K562 (cell line): ENCODE results near the gene SEMA5A. TPM values are rescaled to one million over a fixed set of nuclear protein-coding genes. Genes with fewer than 3 reads are reported as not detected.

Experiments used
- ATAC-seq: fragments of 200-7000 bp; cut with Tn5 transposase; 3 replicates; pipeline ENCODE4 v1.9.1; 2020; ENCODE audit warnings: moderate library complexity
- BruUV-seq: library from RNA; stranded (reverse); fragments of 400-500 nt; replicated peaks from 2 replicates; lab custom pipeline; 2021; lab: Mats Ljungman, UMichigan
- CTCF ChIA-PET: fragments of 300-600 bp; formaldehyde crosslinking; extraction: SDS; loops from one replicate; lab custom pipeline; 2021; ENCODE audit warnings: low intra/inter-chr PET ratio; lab: Yijun Ruan, JAX
- POLR2A ChIA-PET: fragments of 300-600, 350-650 bp; sonication (Branson Sonifier 250); formaldehyde crosslinking; extraction: SDS; loops from one replicate; lab custom pipeline; 2021; ENCODE audit warnings: antibody characterized with exemption, inconsistent platforms; lab: Yijun Ruan, JAX
- DNase-seq, 4 experiments: peaks; one replicate each; pipeline versions ENCODE4 v3.0.0 to v3.0.0-alpha.2; 2011 to 2018; ENCODE audit warnings: low spot score in 3 of 4, mixed read lengths in 3 of 4; ENCODE audit errors: extremely low read depth in 1 of 4
- FAIRE-seq: peaks from 2 replicates; lab custom pipeline; 2011; peaks lifted over from hg19 to GRCh38; lab: Jason Lieb, UNC
- H2AFZ ChIP-seq: 2 replicates; pipeline ENCODE4 v1.6.0; 2011; ENCODE audit warnings: low read depth, low read length, control low read depth, inconsistent platforms
- H3K27ac ChIP-seq: fragments of 200-600 bp; 3 replicates; pipeline ENCODE4 v1.8.0; 2011; ENCODE audit warnings: low read depth, mild to moderate bottlenecking, control low read depth, inconsistent platforms, low read length, moderate library complexity, mixed read lengths; ENCODE audit errors: extremely low read depth
- H3K27me3 ChIP-seq, 2 experiments: fragments of 300-600 bp in 1 of 2; 2 replicates in 1 of 2; 3 replicates in 1 of 2; pipeline versions ENCODE4 v1.6.0 to v1.8.0; 2011; ENCODE audit warnings: inconsistent platforms in 2 of 2, low read length in 2 of 2, mild to moderate bottlenecking in 1 of 2, mixed read lengths in 1 of 2, moderate library complexity in 1 of 2; ENCODE audit not compliant: control insufficient read depth in 2 of 2, insufficient read depth in 2 of 2
- H3K36me3 ChIP-seq: fragments of 300-600 bp; 3 replicates; pipeline ENCODE4 v1.8.0; 2011; ENCODE audit warnings: mild to moderate bottlenecking, low read length, inconsistent platforms; ENCODE audit not compliant: control insufficient read depth, insufficient read depth
- H3K4me1 ChIP-seq, 2 experiments: fragments of 200-600 bp in 1 of 2; replicated peaks in 1 of 2; 2 replicates in 1 of 2; 3 replicates in 1 of 2; pipeline versions ENCODE4 v1.5.1 to v1.8.0; 2011; ENCODE audit warnings: inconsistent platforms in 2 of 2, low read length in 2 of 2, mild to moderate bottlenecking in 1 of 2, mixed read lengths in 1 of 2, moderate library complexity in 1 of 2; ENCODE audit not compliant: control insufficient read depth in 2 of 2, insufficient read depth in 2 of 2
- H3K4me2 ChIP-seq: 2 replicates; pipeline ENCODE4 v1.6.1; 2011; ENCODE audit warnings: low read length, control low read depth, inconsistent platforms, mixed read lengths; ENCODE audit not compliant: insufficient read depth
- H3K4me3 ChIP-seq: fragments of 200-600 bp; sonication (generic), shearing (Covaris generic); 2 replicates; pipeline ENCODE4 v1.5.1; 2016; ENCODE audit warnings: control low read depth, inconsistent platforms
- H3K79me2 ChIP-seq: fragments of 200-600 bp; 3 replicates; pipeline ENCODE4 v1.8.0; 2011; ENCODE audit warnings: low read length, inconsistent platforms; ENCODE audit not compliant: control insufficient read depth, insufficient read depth
- H3K9ac ChIP-seq, 2 experiments: 2 replicates each; pipeline versions ENCODE4 v1.6.0 to v1.6.1; 2011; ENCODE audit warnings: low read depth in 2 of 2, low read length in 2 of 2, control low read depth in 1 of 2, inconsistent platforms in 1 of 2, mild to moderate bottlenecking in 1 of 2, mixed read lengths in 1 of 2; ENCODE audit not compliant: insufficient read depth in 1 of 2
- H3K9me1 ChIP-seq: one replicate; pipeline ENCODE4 v1.6.0; 2011; ENCODE audit warnings: inconsistent platforms, mild to moderate bottlenecking, low read length, moderate library complexity; ENCODE audit not compliant: control insufficient read depth, insufficient read depth
- H3K9me3 ChIP-seq: replicated peaks from 2 replicates; pipeline ENCODE4 v1.5.1; 2011; ENCODE audit warnings: low read depth, low read length, inconsistent platforms; ENCODE audit not compliant: control insufficient read depth, insufficient read depth
- H4K20me1 ChIP-seq: replicated peaks from 2 replicates; pipeline ENCODE4 v1.6.1; 2011; ENCODE audit warnings: low read length, inconsistent platforms, mixed read lengths; ENCODE audit not compliant: control insufficient read depth, insufficient read depth
- E2F3 ChIP-seq: fragments of 250-450 bp; sonication (Bioruptor Pico); IDR thresholded peaks from 2 replicates; pipeline ENCODE4 v1.4.0; 2020; ENCODE audit warnings: mild to moderate bottlenecking
- EWSR1 ChIP-seq: fragments of 450-650 bp; IDR thresholded peaks from 2 replicates; pipeline ENCODE4 v1.6.1; 2018; ENCODE audit warnings: borderline replicate concordance, mild to moderate bottlenecking, low read depth, moderate library complexity; ENCODE audit not compliant: partially characterized antibody
- FOXJ2 ChIP-seq: fragments of 200-800 bp; sonication (Bioruptor generic); IDR thresholded peaks from 2 replicates; pipeline ENCODE4 v1.6.1; 2016; ENCODE audit warnings: missing genetic modification characterization, missing compliant biosample characterization
- MAFF ChIP-seq: IDR thresholded peaks from 2 replicates; pipeline ENCODE4 v1.6.1; 2012; ENCODE audit warnings: low read length, improper control_type of control experiment
- MTA1 ChIP-seq: fragments of 450-650 bp; IDR thresholded peaks from 2 replicates; pipeline ENCODE4 v1.6.1; 2017; ENCODE audit warnings: borderline replicate concordance
- NCOA4 ChIP-seq: fragments of 450-650 bp; IDR thresholded peaks from 2 replicates; pipeline ENCODE4 v1.6.1; 2018; ENCODE audit warnings: mild to moderate bottlenecking; ENCODE audit not compliant: partially characterized antibody
- POU5F1 ChIP-seq: fragments of 150-350 bp; IDR thresholded peaks from 2 replicates; pipeline ENCODE4 v1.6.1; 2014; ENCODE audit warnings: borderline replicate concordance, low read length, low read depth, mild to moderate bottlenecking; ENCODE audit not compliant: partially characterized antibody
- SETDB1 ChIP-seq: IDR thresholded peaks from one replicate; pipeline ENCODE4 v1.6.1; 2012; ENCODE audit warnings: low read length, control low read depth, inconsistent platforms
- ZNF354B ChIP-seq: fragments of 250-450 bp; sonication (Bioruptor Pico); IDR thresholded peaks from 2 replicates; pipeline ENCODE4 v1.4.0; 2020
- ZNF436 ChIP-seq: fragments of 250-450, 450-650 bp; sonication (Bioruptor Pico); formaldehyde crosslinking; IDR thresholded peaks from 2 replicates; pipeline ENCODE4 v1.7.0; 2020; ENCODE audit warnings: mild to moderate bottlenecking
- ZNF584 ChIP-seq: fragments of 200-800 bp; sonication (Bioruptor generic); IDR thresholded peaks from 2 replicates; pipeline ENCODE4 v1.6.1; 2016; ENCODE audit warnings: low read depth, mild to moderate bottlenecking, missing genetic modification characterization, missing compliant biosample characterization
- WGBS: fragments of 100-300 bp; shearing (Covaris generic); methylation state at CpG from one replicate; pipeline ENCODE4 v1.1.6; 2016; ENCODE audit warnings: low coverage, mixed read lengths; ENCODE audit not compliant: insufficient coverage; ENCODE audit errors: missing lambda C conversion rate; 5-methylcytosine and 5-hydroxymethylcytosine counted together
- in situ Hi-C: fragments of 300-500 bp; cut with MboI; formaldehyde crosslinking; loops from 4 replicates; pipeline ENCODE4 v1.15.0; 2018; ENCODE audit warnings: inconsistent platforms, mixed read lengths
- intact Hi-C: fragments of 100-400 bp; cut with micrococcal nuclease; formaldehyde crosslinking; loops from 2 replicates; pipeline ENCODE4 v1.14.2; 2022
- polyA plus RNA-seq, 8 experiments: library from polyadenylated mRNA; depleted of rRNA in 4 of 8; stranded (reverse) in 5 of 8; unstranded in 3 of 8; fragments of >200 nt; fragmentation: Nextera tagmentation in 2 of 8; fragmentation: Illumina TruSeq in 1 of 8; extraction: Ambion mirVana in 2 of 8; extraction: Trizol in 1 of 8; gene quantifications; 2 replicates each; pipeline versions ENCODE4 v1.2.1 to v1.2.3, GENCODE V29; 2011 to 2014; ENCODE audit warnings: inconsistent platforms in 1 of 8, missing spikeins in 1 of 8
- total RNA-seq, 7 experiments: library from RNA; depleted of rRNA in 6 of 7; stranded (reverse); fragments of >200 nt in 6 of 7; fragmentation: Illumina TruSeq in 2 of 7; extraction: Trizol in 2 of 7; gene quantifications; 2 replicates each; pipeline versions ENCODE4 v1.2.1 to v1.2.3, GENCODE V29; 2011 to 2021; ENCODE audit warnings: low replicate concordance in 1 of 7
- TF ChIP-seq, protein P1 (sequence below): fragments of 450-650 bp; IDR thresholded peaks from 2 replicates; pipeline ENCODE4 v1.6.1; 2016; ENCODE audit warnings: mild to moderate bottlenecking
- TF ChIP-seq, protein P2 (sequence below): fragments of 250-450 bp; sonication (Bioruptor Pico); IDR thresholded peaks from 2 replicates; pipeline ENCODE4 v1.8.0; 2021; ENCODE audit warnings: borderline replicate concordance, mild to moderate bottlenecking, moderate library complexity; ENCODE audit not compliant: poor library complexity, severe bottlenecking
- TF ChIP-seq, protein P3 (sequence below): fragments of 450-650 bp; IDR thresholded peaks from 2 replicates; pipeline ENCODE4 v1.6.1; 2016; ENCODE audit warnings: low read depth, mild to moderate bottlenecking, moderate library complexity
- TF ChIP-seq, protein P4 (sequence below): sonication (generic); formaldehyde crosslinking; IDR thresholded peaks from 2 replicates; pipeline ENCODE4 v1.8.0; 2022; ENCODE audit warnings: mild to moderate bottlenecking, missing genetic modification reagents
- TF ChIP-seq, protein P5 (sequence below): sonication (generic); formaldehyde crosslinking; IDR thresholded peaks from 2 replicates; pipeline ENCODE4 v1.8.1; 2023; ENCODE audit warnings: mild to moderate bottlenecking, missing genetic modification reagents

The SEMA5A gene
- total and polyA plus RNA-seq, 9 of the 15 experiments (the other 6 are each of a cell fraction or from before 2014, with no cell fraction given): 0.02 TPM; not detected in 8

DNA sequence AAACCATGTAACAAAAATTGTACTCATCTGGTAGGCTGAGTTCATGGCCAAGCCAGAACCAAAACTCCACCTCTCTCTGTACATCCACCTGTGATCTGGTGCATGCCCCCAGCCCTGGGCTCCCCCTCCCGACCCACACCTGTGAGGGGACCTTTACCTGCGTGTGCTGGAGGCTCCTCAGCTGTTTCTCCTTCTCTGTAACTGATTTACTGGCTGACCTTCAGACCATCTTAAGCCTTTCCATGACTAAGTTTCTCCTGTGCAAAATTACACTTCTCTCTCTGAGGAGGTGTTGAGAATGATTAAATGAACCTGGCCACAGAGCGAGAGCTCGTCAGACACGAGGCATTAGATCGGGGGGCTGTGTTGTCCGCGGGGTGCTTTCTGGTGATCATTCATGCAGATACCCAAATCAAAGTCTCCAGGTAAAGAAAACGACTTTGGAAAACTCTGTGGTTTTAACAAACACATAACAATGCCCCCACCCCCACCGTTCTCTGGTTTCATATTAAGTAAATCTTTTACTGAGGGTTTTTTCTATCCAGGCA lies 136.4 kb downstream of the SEMA5A start:
- no peaks in the 10 kb centered on the region for H3K27me3 ChIP-seq
- ChIA-PET POLR2A (no interaction called here), CTCF (no interaction called here)
- H3K36me3 ChIP-seq: no peaks in the 10 kb centered on the region
- no peak overlapping the region for H3K9ac ChIP-seq
- H3K4me3 ChIP-seq: no peak overlapping the region
- intact Hi-C loops: no loop called here
- no peak for ATAC-seq
- H2AFZ ChIP-seq: no peak overlapping the region
- H3K9me3 ChIP-seq: no peaks in the 10 kb centered on the region
- H3K79me2 ChIP-seq: no peaks in the 10 kb centered on the region
- BruUV-seq: no TSS peak
- TF ChIP-seq SETDB1 (no peak), NCOA4 (no peak), ZNF436 (CRISPR knock-in tag) (no peak), MAFF (no peak), E2F3 (CRISPR knock-in tag) (no peak), ZNF354B (no peak), MTA1 (no peak), ZNF584 (CRISPR knock-in tag) (no peak), POU5F1 (no peak), FOXJ2 (tag) (no peak), EWSR1 (no peak)
- TF ChIP-seq, protein P1, sequence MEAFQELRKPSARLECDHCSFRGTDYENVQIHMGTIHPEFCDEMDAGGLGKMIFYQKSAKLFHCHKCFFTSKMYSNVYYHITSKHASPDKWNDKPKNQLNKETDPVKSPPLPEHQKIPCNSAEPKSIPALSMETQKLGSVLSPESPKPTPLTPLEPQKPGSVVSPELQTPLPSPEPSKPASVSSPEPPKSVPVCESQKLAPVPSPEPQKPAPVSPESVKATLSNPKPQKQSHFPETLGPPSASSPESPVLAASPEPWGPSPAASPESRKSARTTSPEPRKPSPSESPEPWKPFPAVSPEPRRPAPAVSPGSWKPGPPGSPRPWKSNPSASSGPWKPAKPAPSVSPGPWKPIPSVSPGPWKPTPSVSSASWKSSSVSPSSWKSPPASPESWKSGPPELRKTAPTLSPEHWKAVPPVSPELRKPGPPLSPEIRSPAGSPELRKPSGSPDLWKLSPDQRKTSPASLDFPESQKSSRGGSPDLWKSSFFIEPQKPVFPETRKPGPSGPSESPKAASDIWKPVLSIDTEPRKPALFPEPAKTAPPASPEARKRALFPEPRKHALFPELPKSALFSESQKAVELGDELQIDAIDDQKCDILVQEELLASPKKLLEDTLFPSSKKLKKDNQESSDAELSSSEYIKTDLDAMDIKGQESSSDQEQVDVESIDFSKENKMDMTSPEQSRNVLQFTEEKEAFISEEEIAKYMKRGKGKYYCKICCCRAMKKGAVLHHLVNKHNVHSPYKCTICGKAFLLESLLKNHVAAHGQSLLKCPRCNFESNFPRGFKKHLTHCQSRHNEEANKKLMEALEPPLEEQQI: no peak
- TF ChIP-seq, protein P2, sequence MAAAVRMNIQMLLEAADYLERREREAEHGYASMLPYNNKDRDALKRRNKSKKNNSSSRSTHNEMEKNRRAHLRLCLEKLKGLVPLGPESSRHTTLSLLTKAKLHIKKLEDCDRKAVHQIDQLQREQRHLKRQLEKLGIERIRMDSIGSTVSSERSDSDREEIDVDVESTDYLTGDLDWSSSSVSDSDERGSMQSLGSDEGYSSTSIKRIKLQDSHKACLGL: no peak
- TF ChIP-seq, protein P3, sequence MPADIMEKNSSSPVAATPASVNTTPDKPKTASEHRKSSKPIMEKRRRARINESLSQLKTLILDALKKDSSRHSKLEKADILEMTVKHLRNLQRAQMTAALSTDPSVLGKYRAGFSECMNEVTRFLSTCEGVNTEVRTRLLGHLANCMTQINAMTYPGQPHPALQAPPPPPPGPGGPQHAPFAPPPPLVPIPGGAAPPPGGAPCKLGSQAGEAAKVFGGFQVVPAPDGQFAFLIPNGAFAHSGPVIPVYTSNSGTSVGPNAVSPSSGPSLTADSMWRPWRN: no peak
- TF ChIP-seq, protein P4, sequence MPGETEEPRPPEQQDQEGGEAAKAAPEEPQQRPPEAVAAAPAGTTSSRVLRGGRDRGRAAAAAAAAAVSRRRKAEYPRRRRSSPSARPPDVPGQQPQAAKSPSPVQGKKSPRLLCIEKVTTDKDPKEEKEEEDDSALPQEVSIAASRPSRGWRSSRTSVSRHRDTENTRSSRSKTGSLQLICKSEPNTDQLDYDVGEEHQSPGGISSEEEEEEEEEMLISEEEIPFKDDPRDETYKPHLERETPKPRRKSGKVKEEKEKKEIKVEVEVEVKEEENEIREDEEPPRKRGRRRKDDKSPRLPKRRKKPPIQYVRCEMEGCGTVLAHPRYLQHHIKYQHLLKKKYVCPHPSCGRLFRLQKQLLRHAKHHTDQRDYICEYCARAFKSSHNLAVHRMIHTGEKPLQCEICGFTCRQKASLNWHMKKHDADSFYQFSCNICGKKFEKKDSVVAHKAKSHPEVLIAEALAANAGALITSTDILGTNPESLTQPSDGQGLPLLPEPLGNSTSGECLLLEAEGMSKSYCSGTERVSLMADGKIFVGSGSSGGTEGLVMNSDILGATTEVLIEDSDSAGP: no peak
- TF ChIP-seq, protein P5, sequence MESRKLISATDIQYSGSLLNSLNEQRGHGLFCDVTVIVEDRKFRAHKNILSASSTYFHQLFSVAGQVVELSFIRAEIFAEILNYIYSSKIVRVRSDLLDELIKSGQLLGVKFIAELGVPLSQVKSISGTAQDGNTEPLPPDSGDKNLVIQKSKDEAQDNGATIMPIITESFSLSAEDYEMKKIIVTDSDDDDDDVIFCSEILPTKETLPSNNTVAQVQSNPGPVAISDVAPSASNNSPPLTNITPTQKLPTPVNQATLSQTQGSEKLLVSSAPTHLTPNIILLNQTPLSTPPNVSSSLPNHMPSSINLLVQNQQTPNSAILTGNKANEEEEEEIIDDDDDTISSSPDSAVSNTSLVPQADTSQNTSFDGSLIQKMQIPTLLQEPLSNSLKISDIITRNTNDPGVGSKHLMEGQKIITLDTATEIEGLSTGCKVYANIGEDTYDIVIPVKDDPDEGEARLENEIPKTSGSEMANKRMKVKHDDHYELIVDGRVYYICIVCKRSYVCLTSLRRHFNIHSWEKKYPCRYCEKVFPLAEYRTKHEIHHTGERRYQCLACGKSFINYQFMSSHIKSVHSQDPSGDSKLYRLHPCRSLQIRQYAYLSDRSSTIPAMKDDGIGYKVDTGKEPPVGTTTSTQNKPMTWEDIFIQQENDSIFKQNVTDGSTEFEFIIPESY (CRISPR knock-in tag): no peak
- no peak overlapping the region for H3K27ac ChIP-seq
- H3K4me2 ChIP-seq: no peak overlapping the region
- H4K20me1 ChIP-seq: no peaks in the 10 kb centered on the region
- under 1% methylated on average over 10 of the region's 10 CpGs for WGBS
- H3K4me1 ChIP-seq: no peaks in the 10 kb centered on the region
- in situ Hi-C loops: no loop called here
- no peaks in the 10 kb centered on the region for H3K9me1 ChIP-seq
- FAIRE-seq: no peak
- no peak for DNase-seq
